Stimulated activated CD4-positive, alpha-beta T cell treated with anti-CD3 and anti-CD28 coated beads, TNF-alpha, amount 100 ng/mL, for 24 hours (primary cell): Measurements from ENCODE around the gene KLF3.

Source experiments
- DNase-seq, 3 experiments: peaks; one replicate each; pipeline ENCODE4 v3.0.0-alpha.2; 2020; ENCODE audit warnings: low read depth in 3 of 3

KLF3 gene

DNA sequence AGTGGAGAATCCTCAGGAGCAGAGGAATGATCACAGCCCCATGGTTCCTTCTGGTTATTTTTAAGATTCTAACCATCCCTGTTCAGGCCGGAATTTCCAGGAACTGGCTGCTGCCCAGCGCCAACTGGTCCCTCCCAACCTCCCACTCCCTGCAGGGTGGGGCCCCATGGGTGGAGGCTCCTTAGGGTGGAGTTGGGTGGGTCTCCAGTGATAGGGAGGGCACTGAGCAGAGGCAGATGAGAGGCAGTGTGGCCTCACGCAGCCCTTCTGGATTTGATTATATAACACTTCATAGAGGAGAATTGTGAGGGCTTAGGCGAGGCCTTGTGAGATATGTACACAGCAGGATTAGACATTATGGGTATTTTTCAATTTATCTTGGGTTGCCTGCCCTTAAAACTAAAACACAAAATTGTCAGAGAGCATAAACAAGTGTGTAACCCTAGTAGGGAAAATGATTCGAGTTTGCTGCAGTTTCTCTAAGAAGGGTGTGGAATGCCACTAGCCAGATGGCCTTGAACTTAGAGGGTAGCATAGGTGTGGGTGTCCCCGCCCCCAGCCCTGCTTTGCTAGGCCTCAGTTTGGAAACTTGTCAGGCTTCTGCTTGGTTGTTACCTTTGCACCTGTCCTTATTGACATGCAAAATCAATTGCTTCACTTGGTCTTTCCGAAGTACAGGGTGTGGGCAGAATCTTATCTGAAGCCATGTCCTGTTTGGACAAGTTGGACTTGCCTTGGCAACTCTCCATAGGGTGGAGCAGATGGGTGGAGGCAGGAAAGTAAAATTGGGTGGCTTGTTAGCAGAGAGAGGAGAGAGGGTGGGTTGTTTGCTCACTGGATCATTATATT, 9.4 kb downstream of the KLF3 start:
- no peak for DNase-seq

DNA sequence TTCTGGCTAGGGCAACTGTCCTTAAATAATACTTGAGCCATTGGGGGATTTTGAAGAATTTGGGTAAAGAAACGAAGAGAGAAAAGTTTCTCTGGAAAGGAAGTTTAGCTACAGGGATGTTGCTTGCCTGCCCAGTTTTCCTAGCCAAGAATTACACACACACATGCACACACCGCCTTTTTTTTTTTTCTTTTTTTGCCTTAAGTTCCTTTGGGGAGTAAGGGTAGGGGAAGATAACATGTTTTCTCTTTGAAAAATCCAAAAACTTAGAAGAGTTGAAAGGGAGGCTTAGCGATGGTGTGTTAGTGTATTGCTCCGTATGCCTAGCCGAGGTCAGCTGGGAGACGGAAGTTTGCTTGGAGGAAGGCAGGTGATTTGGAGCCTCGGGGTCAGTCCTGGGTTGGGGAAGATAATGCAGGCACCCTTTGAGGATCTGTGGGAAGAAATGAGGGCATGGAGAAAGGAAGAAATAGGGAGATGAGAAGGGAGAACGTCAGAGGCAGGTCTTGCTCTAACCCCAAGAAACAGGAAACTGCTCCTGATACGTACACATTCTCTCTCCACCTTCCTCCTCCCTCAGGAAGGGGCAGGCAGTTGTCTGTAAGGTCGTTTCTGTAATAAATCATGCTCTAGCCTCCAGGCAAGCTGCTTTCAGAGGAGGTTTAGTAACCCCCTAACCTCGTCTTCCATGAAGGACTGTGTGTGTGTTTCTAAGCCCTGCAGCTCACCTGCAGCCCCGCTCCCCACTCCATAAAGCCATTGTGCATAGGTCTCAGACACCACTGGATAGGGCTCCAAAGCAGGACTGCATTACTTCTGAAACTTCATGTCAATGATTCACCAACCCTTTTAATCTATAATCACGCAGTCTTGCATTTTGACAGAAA, 10.5 kb downstream of the KLF3 start:
- DNase-seq, result no peak

DNA sequence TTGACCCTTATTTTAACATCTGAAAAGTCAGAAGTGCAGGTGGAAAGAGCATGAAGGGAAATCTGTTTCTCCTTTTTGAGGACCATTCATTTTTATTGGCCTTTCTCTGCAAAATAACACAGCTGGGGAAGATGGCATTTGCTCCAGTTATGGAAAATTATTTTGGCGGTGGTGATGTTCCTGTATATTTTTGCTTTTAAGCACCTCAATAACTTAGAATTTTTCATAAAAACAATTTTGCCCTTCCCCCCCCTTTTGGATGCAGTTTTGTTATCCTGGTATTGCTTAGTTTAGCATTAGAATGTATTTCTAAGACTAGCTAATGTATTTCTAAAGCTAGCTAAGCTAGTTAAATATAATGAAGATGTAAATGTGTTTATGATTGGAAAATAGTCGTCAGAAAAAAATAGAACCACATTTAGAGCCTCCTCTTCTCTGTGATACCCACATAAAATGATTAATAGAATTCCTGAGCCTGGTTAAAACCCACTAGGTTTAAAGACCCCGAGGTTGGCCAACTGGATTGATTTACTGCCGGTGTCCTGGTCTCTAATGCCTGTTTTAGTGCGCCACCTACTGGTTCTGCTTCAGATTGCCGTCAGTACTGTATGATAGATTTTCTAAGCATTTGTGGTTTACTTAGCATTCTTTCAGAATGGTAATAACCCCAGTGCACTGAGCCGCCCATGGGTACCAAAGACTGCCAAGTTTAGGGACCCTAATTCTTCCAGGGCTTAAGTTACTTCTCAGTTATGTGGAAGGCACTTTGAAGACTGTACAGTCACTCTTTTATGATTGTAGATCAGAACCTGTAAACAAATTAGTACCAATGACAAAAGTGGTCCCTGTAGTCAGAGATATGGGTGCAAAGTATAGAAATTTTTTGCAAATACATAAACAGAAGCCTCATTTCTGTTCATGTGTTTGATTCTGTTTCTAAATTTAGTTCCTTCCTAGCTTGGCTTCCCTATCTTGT, 11.4 kb downstream of the KLF3 start:
- peak; percentile 70 to 85 (median 77) for DNase-seq

DNA sequence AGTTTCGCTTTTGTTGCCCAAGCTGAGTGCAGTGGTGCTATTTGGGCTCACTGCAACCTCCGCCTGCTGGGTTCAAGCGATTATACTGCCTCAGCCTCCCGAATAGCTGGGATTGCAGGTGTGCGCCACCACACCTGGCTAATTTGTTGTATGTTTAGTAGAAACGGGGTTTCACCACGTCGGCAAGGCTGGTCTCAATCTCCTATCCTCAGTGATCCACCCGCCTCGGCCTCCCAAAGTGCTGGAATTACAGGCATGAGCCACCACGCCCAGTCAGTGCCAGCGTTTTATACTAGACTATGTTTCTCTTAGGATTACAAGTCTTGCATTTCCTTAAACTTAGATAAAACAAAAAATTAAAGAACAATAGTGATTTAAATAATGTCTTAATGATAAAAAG, 13.0 kb downstream of the KLF3 start:
- no peak for DNase-seq

DNA sequence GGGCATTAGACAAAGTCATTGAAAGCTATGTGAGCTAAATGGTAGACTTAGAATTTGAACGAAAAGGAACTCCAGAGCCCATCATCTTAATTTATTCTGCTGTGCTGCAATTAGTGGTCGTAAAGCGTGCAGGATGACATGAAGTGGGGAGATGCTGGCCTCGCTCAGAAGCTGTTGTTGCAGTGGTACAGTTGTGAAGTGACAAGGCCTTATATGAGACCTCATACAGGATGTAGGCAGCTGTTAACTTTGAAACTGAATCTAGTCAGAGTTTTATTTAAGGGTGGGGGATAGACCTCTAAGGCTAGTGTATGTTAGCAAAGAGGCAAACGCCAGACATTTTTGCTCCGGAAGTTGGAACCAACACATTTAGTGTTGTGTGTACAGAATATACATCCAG, 13.4 kb downstream of the KLF3 start:
- no peak for DNase-seq

DNA sequence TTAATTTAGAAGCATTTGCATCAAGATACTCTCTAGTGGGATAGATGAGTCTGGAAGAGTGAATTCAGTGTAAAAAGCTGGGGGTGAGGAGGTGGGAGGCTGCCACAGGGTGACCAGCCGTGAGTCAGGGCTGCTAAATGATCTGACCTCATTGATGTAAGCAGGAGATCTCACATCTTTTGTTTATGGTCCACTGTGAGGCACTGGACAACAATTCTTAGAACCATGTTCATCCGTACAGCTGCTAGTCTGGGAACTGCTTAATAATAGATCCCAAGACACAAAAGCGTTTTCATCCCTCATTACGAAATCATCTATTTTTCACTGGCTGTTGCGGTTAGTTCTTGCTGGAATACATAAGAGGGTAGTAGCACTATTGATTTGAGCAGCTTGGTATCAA, 14.1 kb downstream of the KLF3 start:
- DNase-seq, result no peak

DNA sequence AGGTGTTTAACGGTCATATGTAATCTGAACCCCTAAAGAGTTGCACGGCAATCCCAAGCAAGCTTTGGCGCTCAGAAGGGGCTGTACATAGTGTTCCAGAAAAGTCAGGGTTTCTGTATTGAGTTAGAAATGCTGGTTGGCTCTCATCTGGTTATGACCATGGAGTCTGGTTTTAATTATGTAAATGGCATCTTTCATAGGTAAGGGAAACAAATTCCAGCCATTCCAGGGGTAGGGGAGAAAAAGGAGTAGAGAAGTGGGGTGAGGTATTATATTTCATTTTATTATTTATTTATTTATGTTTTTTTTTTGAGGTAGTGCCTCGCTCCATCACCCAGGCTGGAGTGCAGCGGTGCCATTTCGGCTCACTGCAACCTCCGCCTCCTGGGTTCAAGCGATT, 15.9 kb downstream of the KLF3 start:
- DNase-seq, result no peak

DNA sequence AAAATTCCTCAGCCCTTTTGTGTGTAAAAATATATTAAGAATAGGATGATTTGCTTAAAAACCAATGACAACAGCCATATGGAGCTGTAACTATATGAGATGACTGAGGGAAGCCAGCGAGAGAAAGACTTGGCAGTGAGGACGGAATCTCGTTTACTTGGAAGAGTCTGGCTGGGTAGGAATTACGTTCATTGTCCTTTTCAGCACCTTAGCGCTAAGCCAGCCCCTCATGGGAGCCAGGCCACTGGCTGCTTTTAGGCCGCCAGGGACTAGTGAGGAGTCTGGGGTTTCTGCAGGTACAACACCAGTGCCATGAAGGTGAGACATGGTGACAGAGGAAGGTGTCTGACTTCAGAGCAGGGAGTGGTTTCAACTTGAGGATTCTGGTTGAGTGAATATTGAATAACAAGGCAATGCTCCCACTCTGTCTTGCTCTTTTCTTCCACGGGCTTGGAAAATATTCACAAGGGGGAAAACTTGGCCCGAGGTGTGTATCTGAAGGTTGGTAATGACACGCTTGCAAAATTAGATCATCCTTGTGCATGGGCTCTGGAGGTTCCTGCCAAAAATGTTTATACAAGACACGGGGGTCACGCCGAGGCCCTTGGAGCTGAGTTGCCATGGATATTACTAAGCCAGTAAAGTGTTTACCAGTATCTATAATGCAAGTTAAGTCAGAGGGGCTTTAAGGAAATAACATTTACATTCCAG, 17.4 kb downstream of the KLF3 start:
- DNase-seq, result no peak

DNA sequence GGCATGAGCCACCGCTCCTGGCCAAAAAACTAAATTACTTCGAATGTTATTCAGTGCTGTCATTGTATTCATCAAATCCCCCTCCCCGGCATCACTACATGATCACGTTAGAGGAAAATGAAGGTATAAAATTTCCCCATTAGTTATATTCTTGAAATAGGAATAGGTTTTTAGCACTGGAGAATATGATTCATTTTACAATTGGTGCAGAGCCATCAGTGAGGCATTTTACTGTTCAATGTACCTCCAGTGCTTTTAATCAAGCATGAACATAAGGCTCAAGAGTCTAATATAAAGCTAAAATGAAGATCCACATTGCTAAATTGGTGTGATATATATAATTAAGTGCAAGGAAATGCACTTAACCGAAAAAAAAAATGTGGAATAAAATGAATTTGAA, 18.3 kb downstream of the KLF3 start:
- DNase-seq, result no peak

DNA sequence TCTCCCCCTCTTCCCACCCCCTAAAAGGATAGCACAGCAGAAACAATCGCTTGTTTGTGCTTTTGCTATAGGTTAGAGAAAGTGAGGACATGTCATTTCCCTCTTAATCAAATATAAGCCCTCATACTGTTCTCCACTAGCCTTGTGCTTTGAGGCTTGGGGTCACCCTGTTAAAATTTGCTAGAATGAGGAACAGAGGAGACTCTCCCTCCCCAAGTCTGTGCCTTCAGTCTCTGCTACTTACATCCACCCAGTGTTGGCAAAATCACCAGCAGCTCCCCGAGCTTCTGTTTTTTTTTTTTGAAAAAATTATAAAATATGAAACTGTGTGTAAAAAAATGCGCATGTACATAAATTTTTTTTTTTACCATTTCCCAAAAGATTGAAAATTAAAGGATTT, 19.3 kb downstream of the KLF3 start:
- no peak for DNase-seq

DNA sequence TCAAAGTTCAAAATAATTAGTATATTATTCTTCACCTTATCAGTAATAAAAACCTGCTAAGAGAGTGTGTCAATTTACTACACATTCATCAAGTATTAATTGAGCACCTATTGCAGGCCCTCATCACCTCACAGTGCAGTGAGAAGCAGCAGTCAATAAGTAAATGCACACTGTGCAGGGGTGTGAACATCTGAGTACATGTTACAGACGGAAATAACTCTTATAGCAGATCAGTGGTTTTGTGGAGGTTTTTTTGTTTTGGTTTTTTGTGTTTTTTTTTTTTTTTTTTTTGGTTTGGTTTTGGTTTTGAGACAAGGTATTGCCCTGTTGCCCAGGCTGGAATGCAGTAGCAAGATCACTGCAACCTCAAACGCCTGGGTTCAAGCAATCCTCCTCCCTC, 20.3 kb downstream of the KLF3 start:
- DNase-seq, result no peak

DNA sequence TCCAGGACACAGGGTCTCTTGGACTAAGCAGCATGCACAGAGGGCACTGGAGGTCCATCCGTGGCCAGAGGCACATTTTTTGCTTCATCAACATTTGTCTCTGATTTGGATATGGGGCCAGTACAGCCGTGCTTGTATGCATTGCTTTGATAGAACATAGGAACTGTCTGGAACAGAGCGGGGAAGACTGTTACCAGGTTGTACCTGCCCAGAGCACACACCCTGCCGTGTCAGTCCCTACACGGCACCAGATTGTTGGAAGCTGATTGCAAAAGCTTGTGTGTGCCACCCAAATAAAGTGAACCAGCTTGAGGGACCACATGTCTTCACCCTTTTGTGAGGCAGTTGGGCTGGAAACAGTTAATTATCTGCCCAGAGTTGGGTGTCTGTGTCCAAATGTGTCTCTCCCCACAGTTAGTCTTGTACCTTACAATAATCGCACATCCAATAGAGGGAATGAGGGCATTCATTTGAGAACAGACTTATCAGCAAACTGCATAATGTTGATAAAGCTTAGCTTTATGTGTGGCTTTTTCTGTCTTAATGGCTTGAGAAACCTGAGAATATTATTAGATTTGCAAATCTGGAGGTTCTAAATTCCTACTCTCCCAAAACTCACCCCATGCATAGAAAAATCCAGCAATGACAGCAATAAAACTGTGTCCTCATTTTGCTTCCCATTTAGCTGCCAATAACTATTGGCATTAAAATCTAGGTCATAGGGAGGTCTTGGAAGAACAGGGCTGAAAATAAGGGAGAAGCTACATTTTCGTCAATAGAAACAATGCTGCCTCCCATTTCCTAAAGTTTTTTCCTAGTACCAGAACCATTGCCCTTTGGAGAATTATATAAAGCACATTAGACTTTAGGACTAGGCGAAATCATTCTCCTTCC, 21.2 kb downstream of the KLF3 start:
- no peak for DNase-seq

DNA sequence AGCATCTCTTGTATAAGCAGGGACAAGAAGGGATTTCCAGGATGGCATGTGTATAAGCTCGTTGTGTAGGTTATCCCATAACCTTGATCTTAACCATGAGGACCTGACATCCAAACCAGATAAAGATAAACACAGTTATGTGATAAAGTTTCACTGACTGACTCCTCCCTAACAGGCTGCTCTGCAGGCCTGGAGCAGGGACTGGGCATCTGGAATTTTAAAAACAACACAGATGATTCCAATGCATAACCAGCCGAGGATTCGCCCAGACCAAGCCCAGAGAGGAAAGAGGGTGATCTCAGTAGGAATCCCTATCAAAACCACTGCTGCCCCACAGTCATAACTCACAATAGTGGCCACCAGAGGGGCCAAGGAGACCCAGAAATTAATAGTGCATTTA, 22.7 kb downstream of the KLF3 start:
- no peak for DNase-seq

DNA sequence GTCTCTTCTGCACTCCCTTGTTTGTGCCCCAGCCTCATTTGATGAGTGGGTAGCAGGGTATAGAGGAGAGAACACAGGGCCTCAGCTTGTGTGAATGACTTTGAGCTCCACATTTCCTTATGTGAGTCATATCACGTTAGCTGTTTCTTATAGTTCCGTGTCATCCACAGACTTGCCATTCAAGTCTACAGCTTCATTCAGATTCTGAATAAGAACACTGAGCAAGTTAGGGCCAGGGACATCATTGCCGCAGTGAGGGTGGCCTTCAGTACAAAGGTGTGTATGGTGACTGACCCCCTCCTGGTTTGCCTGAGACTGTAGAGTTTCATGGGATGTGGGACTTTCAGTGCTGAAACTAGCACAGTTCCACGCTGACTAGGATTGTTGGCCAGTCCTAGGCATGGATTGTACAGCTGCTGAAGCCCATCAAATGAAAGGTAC, 23.6 kb downstream of the KLF3 start:
- no peak for DNase-seq

DNA sequence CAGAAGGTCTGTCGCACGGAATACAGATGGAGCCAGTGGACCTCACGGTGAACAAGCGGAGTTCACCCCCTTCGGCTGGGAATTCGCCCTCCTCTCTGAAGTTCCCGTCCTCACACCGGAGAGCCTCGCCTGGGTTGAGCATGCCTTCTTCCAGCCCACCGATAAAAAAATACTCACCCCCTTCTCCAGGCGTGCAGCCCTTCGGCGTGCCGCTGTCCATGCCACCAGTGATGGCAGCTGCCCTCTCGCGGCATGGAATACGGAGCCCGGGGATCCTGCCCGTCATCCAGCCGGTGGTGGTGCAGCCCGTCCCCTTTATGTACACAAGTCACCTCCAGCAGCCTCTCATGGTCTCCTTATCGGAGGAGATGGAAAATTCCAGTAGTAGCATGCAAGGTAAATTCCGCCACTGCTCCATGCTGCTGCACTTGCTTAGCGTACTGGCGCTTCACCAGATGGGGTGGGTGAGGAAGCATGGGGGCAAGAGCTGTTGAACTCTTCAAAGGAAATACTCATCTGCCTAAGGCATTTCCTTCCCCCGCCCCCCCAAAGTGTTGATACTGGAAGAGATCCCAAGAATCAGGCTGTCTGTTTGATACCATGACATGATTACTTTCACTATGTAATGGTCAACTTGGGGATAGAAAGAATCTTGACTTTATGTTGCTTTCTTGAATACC, 24.8 kb downstream of the KLF3 start:
- no peak for DNase-seq

DNA sequence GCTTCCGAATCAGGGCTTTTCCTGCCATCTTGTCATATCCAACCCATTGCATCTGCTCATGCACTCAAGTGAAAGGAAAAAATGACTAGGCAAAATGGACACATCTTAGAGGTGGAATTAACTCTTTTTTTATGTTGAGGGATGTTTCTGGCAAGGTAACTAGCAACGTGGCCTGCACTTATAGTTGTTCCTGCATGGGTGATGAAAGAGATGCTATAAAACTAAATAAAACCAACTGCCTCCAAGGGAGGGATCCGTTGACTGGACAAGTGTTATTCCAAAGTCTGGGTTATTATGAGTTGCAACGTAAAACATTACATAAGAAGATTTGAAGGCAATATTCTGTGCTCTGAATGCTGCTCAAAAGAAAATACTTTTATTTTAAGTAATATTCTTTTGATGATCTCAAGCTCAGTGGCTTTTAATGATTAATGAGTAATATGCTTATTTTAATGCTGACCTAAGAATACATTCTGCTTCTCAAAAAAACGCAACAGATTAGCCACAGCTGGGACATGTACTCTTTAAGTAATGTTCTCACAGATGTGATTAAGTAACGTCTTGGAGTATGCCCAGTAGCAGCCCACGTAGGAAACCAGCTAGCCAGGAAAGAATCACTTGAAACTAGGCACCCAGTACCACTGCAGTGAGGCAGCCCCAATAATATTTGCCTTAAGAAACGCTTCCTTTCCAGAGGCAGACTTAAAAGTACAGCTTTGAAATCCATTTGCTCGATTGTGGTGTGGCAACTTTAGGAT, 27.4 kb downstream of the KLF3 start:
- no peak for DNase-seq

DNA sequence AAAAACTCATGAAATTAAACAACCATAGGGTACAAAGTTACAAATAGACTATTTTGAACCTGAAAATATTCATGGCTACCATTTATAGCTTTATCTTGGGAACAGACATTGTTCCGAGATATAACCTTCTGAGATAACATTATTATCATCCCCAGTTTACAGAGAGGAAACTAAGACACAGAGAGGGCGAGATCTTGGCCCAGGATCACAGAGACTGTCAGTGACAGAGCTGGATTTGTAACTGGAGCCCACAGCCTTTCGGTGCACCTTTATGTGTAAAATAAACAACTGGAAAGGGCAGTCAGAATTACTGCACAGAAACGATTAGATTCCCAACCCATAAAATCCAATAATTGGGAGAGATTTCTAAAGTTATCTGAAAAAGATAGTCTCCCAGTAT, 28.4 kb downstream of the KLF3 start:
- DNase-seq, result no peak

DNA sequence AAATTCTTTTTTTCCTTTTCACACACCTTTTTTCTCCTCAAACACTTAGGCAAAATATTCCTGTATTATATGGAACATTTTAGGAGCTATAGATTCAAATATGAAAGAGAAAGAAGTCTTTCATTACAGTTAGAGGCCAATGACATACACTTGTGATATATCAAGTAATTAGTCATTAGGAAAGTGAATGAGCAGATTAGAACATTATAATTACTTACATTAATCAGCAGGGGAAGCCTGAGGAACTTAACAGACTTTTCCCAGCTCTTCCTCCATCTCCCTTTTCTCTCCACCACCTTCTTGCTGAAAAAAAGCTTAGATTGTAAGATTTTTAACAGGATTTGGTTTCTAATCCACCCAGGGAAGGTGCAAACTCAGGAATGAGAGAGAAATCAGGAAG, 29.6 kb downstream of the KLF3 start:
- DNase-seq, result no peak

DNA sequence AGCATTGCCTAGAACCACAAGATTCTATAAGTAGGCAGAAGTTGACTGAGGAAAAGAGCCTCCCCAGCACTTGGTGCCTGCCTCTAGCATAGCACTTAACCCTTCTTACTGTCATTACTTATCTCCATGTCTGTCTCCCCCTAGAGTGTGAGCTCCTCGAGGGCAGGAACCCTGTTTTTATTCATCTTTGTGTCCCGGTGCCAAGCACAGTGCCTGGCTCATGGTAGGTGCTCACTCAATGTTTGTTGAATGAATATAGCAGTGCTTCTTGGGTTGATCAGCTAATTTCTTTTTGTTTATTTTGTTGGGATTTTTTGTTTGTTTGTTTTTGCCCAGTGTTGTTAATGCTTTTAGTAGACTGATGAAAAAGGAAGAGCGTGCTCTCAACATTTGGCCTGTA, 30.3 kb downstream of the KLF3 start:
- DNase-seq, result no peak
